Neuronal stem cell (in vitro differentiated cells): Measurements from ENCODE around the gene TTN.

Experiments
- DNase-seq: peaks from one replicate; pipeline ENCODE4 v3.0.0-alpha.2; 2013; ENCODE audit warnings: low spot score
- H2AFZ ChIP-seq: one replicate; pipeline ENCODE4 v1.6.1; 2013; ENCODE audit warnings: mild to moderate bottlenecking, low read length, inconsistent platforms
- H2AK5ac ChIP-seq: 2 replicates; pipeline ENCODE4 v1.6.1; 2013; ENCODE audit warnings: low read depth, mild to moderate bottlenecking, inconsistent platforms, low read length, moderate library complexity, mixed read lengths
- H2BK120ac ChIP-seq: 2 replicates; pipeline ENCODE4 v1.6.1; 2013; ENCODE audit warnings: low read depth, mild to moderate bottlenecking, inconsistent platforms, low read length, moderate library complexity, mixed read lengths
- H2BK12ac ChIP-seq: one replicate; pipeline ENCODE4 v1.6.1; 2013; ENCODE audit warnings: low read length, inconsistent platforms
- H2BK15ac ChIP-seq: 2 replicates; pipeline ENCODE4 v1.6.1; 2013; ENCODE audit warnings: mild to moderate bottlenecking, low read length, inconsistent platforms, mixed read lengths
- H2BK5ac ChIP-seq: one replicate; pipeline ENCODE4 v1.6.1; 2013; ENCODE audit warnings: inconsistent platforms, mild to moderate bottlenecking, low read length, moderate library complexity
- H3K14ac ChIP-seq: one replicate; pipeline ENCODE4 v1.6.1; 2013; ENCODE audit warnings: low read length, inconsistent platforms
- H3K18ac ChIP-seq: 2 replicates; pipeline ENCODE4 v1.6.1; 2013; ENCODE audit warnings: low read length, inconsistent platforms
- H3K23ac ChIP-seq: 2 replicates; pipeline ENCODE4 v1.6.1; 2013; ENCODE audit warnings: low read depth, mild to moderate bottlenecking, mixed read lengths, low read length, inconsistent platforms; ENCODE audit not compliant: poor library complexity
- H3K27ac ChIP-seq: replicated peaks from 3 replicates; pipeline ENCODE4 v1.5.1; 2013; ENCODE audit warnings: low read length, inconsistent platforms
- H3K27me3 ChIP-seq, 3 experiments: 2 replicates each; pipeline ENCODE4 v1.6.1; 2013; ENCODE audit warnings: low read length in 3 of 3, mild to moderate bottlenecking in 2 of 3, inconsistent platforms in 1 of 3, low read depth in 1 of 3, mixed read lengths in 1 of 3, moderate library complexity in 1 of 3; ENCODE audit not compliant: control insufficient read depth in 3 of 3, insufficient read depth in 3 of 3
- H3K36me3 ChIP-seq, 2 donors: replicated peaks in 1 of 2; 2 replicates each; pipeline ENCODE4 v1.6.1; 2013; ENCODE audit warnings: low read length in 2 of 2; ENCODE audit not compliant: control insufficient read depth in 2 of 2, insufficient read depth in 2 of 2
- H3K4ac ChIP-seq: 2 replicates; pipeline ENCODE4 v1.6.1; 2013; ENCODE audit warnings: inconsistent platforms, mild to moderate bottlenecking, low read length, moderate library complexity
- H3K4me1 ChIP-seq, 2 donors: 1 replicate in 1 of 2; 2 replicates in 1 of 2; pipeline ENCODE4 v1.6.1; 2013; ENCODE audit warnings: low read length in 2 of 2, low read depth in 1 of 2; ENCODE audit not compliant: control insufficient read depth in 2 of 2, insufficient read depth in 1 of 2
- H3K4me2 ChIP-seq: one replicate; pipeline ENCODE4 v1.6.1; 2013; ENCODE audit warnings: mild to moderate bottlenecking, low read length, inconsistent platforms; ENCODE audit not compliant: insufficient read depth, poor library complexity, severe bottlenecking
- H3K4me3 ChIP-seq, 2 donors: 2 replicates each; pipeline ENCODE4 v1.5.1; 2013; ENCODE audit warnings: low read length in 2 of 2, mild to moderate bottlenecking in 2 of 2, inconsistent platforms in 1 of 2, moderate library complexity in 1 of 2
- H3K79me1 ChIP-seq: one replicate; pipeline ENCODE4 v1.6.1; 2013; ENCODE audit warnings: low read depth, mild to moderate bottlenecking, inconsistent platforms, low read length, moderate library complexity
- H3K9ac ChIP-seq: one replicate; pipeline ENCODE4 v1.6.1; 2013; ENCODE audit warnings: mild to moderate bottlenecking, low read depth, low read length, inconsistent platforms; ENCODE audit not compliant: poor library complexity
- H3K9me3 ChIP-seq, 2 donors: replicated peaks in 1 of 2; 2 replicates each; pipeline versions ENCODE3 to v1.6.1; 2013; ENCODE audit warnings: low read length in 2 of 2, mild to moderate bottlenecking in 2 of 2, inconsistent platforms in 1 of 2, low read depth in 1 of 2, mixed read lengths in 1 of 2, moderate library complexity in 1 of 2; ENCODE audit not compliant: control insufficient read depth in 2 of 2, insufficient read depth in 1 of 2
- H4K8ac ChIP-seq: one replicate; pipeline ENCODE4 v1.6.1; 2013; ENCODE audit warnings: low read depth, mild to moderate bottlenecking, inconsistent platforms, low read length, moderate library complexity
- H4K91ac ChIP-seq: one replicate; pipeline ENCODE4 v1.6.1; 2013; ENCODE audit warnings: low read length, low read depth, mild to moderate bottlenecking, inconsistent platforms; ENCODE audit not compliant: poor library complexity
- WGBS, 2 donors: extraction: QIAGEN DNeasy Blood & Tissue Kit; methylation state at CpG; one replicate each; pipeline ENCODE4 v1.1.7; 2013; ENCODE audit warnings: missing lambda C conversion rate in 2 of 2, mixed read lengths in 1 of 2; ENCODE audit not compliant: insufficient read length in 2 of 2, insufficient replicate concordance in 1 of 2; ENCODE audit errors: extremely low coverage in 2 of 2; 5-methylcytosine and 5-hydroxymethylcytosine counted together

Gene TTN

DNA sequence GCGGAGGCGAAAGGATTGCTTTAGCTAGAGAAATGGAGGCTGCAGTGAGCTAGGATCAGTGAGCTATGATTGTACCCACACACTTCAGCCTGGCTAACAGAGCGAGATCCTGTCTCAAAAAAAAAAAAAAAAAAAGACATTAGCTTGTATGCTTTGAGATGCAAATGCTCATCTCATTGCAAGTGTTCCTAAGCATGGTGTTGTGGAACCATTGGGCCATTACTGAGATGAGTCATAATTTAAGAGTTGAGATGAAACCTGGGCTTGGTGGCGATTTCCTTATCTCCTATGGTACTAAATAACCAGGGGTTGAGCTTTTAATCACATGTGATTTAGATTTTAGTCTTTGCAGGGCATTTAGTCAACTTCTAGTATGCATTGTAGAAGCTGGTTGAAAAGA lies 324.8 kb downstream of the TTN start:
- DNase-seq = no peak
- Histone ChIP-seq H3K9me3 (no peaks in the 10 kb centered on the region), H4K8ac (no peak overlapping the region), H3K4me1 (peaks cover 0 to 4% of the 10 kb centered on the region in 2 donors), H2BK15ac (no peak overlapping the region), H3K36me3 (peaks cover 0 to 20% of the 10 kb centered on the region in 2 donors), H3K4ac (no peak overlapping the region), H2BK120ac (no peak overlapping the region), H3K4me3 (peak overlapping the region in 1 of 2 donors; percentile 68), H3K18ac (no peak overlapping the region), H2AK5ac (no peak overlapping the region), H3K14ac (no peak overlapping the region), H3K79me1 (no peaks in the 10 kb centered on the region), H2BK12ac (no peak overlapping the region), H4K91ac (no peak overlapping the region), H3K27me3 (no peaks in the 10 kb centered on the region), H2BK5ac (no peak overlapping the region), H3K9ac (no peak overlapping the region), H3K4me2 (no peak overlapping the region), H2AFZ (no peak overlapping the region), H3K27ac (no peak overlapping the region), H3K23ac (no peak overlapping the region)
- WGBS, 2 donors = no CpG with 5 or more reads among the region's 4 CpGs

DNA sequence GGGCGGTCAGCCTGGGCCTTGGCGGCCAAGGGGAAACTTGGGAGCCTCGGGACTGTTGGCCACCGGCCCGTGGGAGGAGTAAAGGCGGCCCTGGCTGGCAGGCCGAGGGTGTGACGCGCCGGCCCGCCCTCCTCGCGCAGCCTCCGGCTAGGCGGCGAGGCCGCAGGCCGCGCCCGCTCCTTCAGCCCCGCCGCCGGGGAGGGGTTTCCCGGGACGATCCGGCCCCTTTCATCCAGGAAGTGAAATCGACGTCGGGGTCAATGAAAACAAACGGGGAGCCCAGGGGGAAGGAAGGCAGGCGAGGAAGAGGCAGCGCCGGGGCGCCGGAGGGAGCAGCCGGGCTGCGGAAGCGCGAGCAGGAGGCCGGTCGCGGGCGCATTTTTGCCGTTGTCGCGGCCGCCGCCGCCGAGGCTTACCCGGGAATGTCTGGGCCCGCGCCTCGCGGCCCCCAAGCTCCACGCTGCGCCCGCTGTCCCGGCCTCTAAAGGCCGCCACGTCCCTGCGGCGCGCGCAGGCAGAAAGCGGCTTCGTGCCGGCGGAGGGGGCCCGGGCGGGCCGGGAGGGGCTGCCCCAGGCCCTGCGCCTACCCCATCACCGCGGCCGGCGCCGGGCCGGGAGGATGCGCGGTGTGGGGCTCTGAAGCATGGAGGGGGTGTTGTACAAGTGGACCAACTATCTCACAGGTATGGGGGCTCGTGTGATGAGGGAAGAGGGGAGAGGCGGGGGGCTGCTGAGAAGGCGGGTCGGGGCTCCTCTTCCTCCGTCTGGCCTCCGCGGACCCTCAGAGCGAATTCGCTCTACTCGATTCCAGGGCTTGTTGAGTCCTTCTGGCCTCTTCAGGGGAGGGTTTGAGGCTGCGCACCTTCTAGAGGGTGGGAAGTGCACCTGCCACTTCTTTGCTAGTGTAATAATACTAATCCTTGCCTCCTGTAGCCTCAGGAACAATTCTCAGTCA lies 326.7 kb downstream of the TTN start, which contains the start of gene PLEKHA3:
TSS of gene PLEKHA3 (plus strand) at position 231 of the 955 bp plus-strand sequence. CDS start at position 644, 413 bp downstream.
- no peak within 1 kb of the TSS for H2AK5ac ChIP-seq
- H3K4me3 ChIP-seq = peak within 1 kb of the TSS; percentile 68 to 88
- peaks cover 0 to 10% of the 10 kb centered on the region in 2 donors for H3K36me3 ChIP-seq
- H3K4me2 ChIP-seq = peak within 1 kb of the TSS; percentile 71
- no peaks in the 10 kb centered on the region for H3K27me3 ChIP-seq
- H2BK5ac ChIP-seq = no peak within 1 kb of the TSS
- H3K79me1 ChIP-seq = no peaks in the 10 kb centered on the region
- no peak within 1 kb of the TSS for H4K91ac ChIP-seq
- H2AFZ ChIP-seq = peak within 1 kb of the TSS; percentile 82
- no peak within 1 kb of the TSS for H2BK12ac ChIP-seq
- no peak within 1 kb of the TSS for H4K8ac ChIP-seq
- no CpG with 5 or more reads among the region's 92 CpGs for WGBS, 2 donors
- peaks cover 0 to 4% of the 10 kb centered on the region in 2 donors for H3K4me1 ChIP-seq
- H3K9me3 ChIP-seq = no peaks in the 10 kb centered on the region
- no peak within 1 kb of the TSS for H2BK15ac ChIP-seq
- peak within 1 kb of the TSS; percentile 85 for H3K9ac ChIP-seq
- no peak within 1 kb of the TSS for H3K14ac ChIP-seq
- peak; percentile 85 for DNase-seq
- no peak within 1 kb of the TSS for H3K4ac ChIP-seq
- peak within 1 kb of the TSS; percentile 40 for H3K23ac ChIP-seq
- H3K27ac ChIP-seq = peak within 1 kb of the TSS; percentile 49
- H3K18ac ChIP-seq = peak within 1 kb of the TSS; percentile 79
- no peak within 1 kb of the TSS for H2BK120ac ChIP-seq

DNA sequence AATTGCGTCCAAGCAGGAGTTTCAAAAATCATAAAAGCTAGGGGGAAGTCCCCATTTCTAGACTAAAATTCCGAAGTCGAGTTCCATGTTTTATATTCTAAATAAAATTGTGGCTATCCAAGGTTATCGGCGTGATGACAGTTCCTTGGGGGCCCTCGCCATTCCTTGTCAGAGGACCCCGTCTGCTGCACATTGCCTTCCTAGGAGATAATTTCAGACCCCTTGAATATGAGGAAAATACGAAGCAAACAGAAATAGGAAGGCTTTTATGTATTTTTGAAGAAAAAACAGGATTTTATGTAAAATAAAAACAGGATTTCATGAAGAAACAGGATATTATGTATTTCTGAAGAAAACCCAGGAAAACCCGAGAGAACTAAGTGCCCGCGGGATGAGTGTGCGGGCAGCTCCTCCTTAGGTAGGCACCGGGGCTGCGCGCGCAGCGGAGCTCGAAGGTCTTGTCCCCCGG lies 327.4 kb downstream of the TTN start:
- H3K9ac ChIP-seq = no peak overlapping the region
- no peaks in the 10 kb centered on the region for H3K27me3 ChIP-seq
- WGBS, 2 donors = no CpG with 5 or more reads among the region's 19 CpGs
- H2BK12ac ChIP-seq = no peak overlapping the region
- DNase-seq = no peak
- no peaks in the 10 kb centered on the region for H3K79me1 ChIP-seq
- H2AFZ ChIP-seq = peak overlapping the region; percentile 82
- no peak overlapping the region for H2BK5ac ChIP-seq
- peaks cover 0 to 10% of the 10 kb centered on the region in 2 donors for H3K36me3 ChIP-seq
- no peak overlapping the region for H2BK120ac ChIP-seq
- no peak overlapping the region for H3K14ac ChIP-seq
- no peaks in the 10 kb centered on the region for H3K9me3 ChIP-seq
- H2AK5ac ChIP-seq = no peak overlapping the region
- peak overlapping the region; percentile 68 to 88 for H3K4me3 ChIP-seq
- H3K23ac ChIP-seq = no peak overlapping the region
- H2BK15ac ChIP-seq = no peak overlapping the region
- no peak overlapping the region for H3K4me2 ChIP-seq
- H4K8ac ChIP-seq = no peak overlapping the region
- H3K27ac ChIP-seq = peak overlapping the region; percentile 49
- H4K91ac ChIP-seq = no peak overlapping the region
- H3K4ac ChIP-seq = no peak overlapping the region
- H3K18ac ChIP-seq = no peak overlapping the region
- H3K4me1 ChIP-seq = peaks cover 0 to 4% of the 10 kb centered on the region in 2 donors

DNA sequence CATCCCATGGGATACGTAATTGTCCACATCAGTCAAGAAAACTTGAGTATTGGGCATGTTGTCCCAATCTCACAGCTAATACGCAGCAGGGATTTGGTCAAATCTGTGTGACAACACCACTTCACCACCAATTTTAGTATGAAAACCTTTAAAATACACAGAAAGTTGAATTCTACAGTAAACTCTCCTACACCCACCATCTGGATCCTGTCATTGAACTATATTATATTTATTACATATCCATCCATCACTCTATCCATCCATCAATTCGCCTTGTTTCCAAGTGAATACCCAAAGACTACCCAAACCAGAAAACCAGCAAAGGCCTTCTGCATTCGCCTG lies 328.0 kb downstream of the TTN start:
- Histone ChIP-seq H2AFZ (peak overlapping the region; percentile 82), H3K27me3 (no peaks in the 10 kb centered on the region), H3K27ac (no peak overlapping the region), H3K9me3 (no peaks in the 10 kb centered on the region), H2BK120ac (no peak overlapping the region), H2BK5ac (no peak overlapping the region), H2AK5ac (no peak overlapping the region), H2BK12ac (no peak overlapping the region), H3K14ac (no peak overlapping the region), H4K91ac (no peak overlapping the region), H3K79me1 (no peaks in the 10 kb centered on the region), H3K9ac (no peak overlapping the region), H3K4me2 (peak overlapping the region; percentile 92), H4K8ac (no peak overlapping the region), H2BK15ac (no peak overlapping the region), H3K18ac (no peak overlapping the region), H3K23ac (no peak overlapping the region), H3K4ac (no peak overlapping the region), H3K4me1 (peaks cover 0 to 4% of the 10 kb centered on the region in 2 donors), H3K4me3 (peak overlapping the region in 1 of 2 donors; percentile 70), H3K36me3 (peaks cover 0 to 10% of the 10 kb centered on the region in 2 donors)
- WGBS, 2 donors = 100% methylated on average over 1 of the region's 4 CpGs
- DNase-seq = no peak
